Prostate gland (tissue), 2 donors: Measurements from ENCODE around the gene TSR3.

Experiments used
- POLR2A ChIP-seq: fragments of 450-650 bp; IDR thresholded peaks from one replicate; pipeline ENCODE4 v1.6.1; 2016; ENCODE audit warnings: antibody characterized with exemption, mild to moderate bottlenecking
- POLR2AphosphoS5 ChIP-seq: sonication (generic); formaldehyde crosslinking; IDR thresholded peaks from one replicate; pipeline ENCODE4 v1.6.1; 2017; ENCODE audit warnings: antibody characterized with exemption
- TF ChIP-seq, protein P1 (sequence below), 4 experiments: fragments of 200-600 bp in 2 of 4; fragments of 450-650 bp in 2 of 4; sonication (generic) in 2 of 4; IDR thresholded peaks; 1 replicate in 3 of 4; 2 replicates in 1 of 4; pipeline ENCODE4 v1.5.1; 2016 to 2019; ENCODE audit warnings: antibody characterized with exemption in 4 of 4, mild to moderate bottlenecking in 2 of 4, moderate library complexity in 2 of 4

- TF ChIP-seq, protein P1, sequence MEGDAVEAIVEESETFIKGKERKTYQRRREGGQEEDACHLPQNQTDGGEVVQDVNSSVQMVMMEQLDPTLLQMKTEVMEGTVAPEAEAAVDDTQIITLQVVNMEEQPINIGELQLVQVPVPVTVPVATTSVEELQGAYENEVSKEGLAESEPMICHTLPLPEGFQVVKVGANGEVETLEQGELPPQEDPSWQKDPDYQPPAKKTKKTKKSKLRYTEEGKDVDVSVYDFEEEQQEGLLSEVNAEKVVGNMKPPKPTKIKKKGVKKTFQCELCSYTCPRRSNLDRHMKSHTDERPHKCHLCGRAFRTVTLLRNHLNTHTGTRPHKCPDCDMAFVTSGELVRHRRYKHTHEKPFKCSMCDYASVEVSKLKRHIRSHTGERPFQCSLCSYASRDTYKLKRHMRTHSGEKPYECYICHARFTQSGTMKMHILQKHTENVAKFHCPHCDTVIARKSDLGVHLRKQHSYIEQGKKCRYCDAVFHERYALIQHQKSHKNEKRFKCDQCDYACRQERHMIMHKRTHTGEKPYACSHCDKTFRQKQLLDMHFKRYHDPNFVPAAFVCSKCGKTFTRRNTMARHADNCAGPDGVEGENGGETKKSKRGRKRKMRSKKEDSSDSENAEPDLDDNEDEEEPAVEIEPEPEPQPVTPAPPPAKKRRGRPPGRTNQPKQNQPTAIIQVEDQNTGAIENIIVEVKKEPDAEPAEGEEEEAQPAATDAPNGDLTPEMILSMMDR (IDR thresholded peaks at IDR 0.05), result no peak
- TF ChIP-seq POLR2AphosphoS5, result no peak
- no peak for TF ChIP-seq POLR2A
These were observed 27.8 kb upstream of the TSR3 start for GRCh38 chr16:1379304-1380076.
